OCI-LY3 (cell line): ENCODE measurements around the gene FABP1.

ENCODE experiments used
- H2AFZ ChIP-seq: fragments of 200-600, 300-600 bp; shearing (Covaris generic); 2 replicates; pipeline ENCODE4 v1.6.0; 2014; ENCODE audit warnings: antibody characterized with exemption, low read depth, low read length
- H3K27ac ChIP-seq: fragments of 200-600, 300-600 bp; sonication (generic); 2 replicates; pipeline ENCODE4 v1.5.1; 2014; ENCODE audit warnings: mild to moderate bottlenecking, low read length, moderate library complexity, mixed read lengths
- H3K27me3 ChIP-seq: fragments of 200-600, 300-600 bp; sonication (generic); 2 replicates; pipeline ENCODE4 v1.6.1; 2014; ENCODE audit warnings: low read depth, low read length, mixed read lengths
- H3K36me3 ChIP-seq: fragments of 200-600, 300-600 bp; sonication (generic); replicated peaks from 2 replicates; pipeline ENCODE3; 2014; ENCODE audit warnings: low read depth, low read length, mixed read lengths
- H3K4me1 ChIP-seq: fragments of 300-600, 200-600 bp; sonication (generic); 2 replicates; pipeline ENCODE4 v1.6.1; 2014; ENCODE audit warnings: low read length, mixed read lengths
- H3K4me2 ChIP-seq: fragments of 200-600, 300-600 bp; sonication (generic); 2 replicates; pipeline ENCODE4 v1.6.1; 2014; ENCODE audit warnings: low read length, mixed read lengths
- H3K4me3 ChIP-seq: fragments of 300-600, 200-600 bp; sonication (generic); 2 replicates; pipeline ENCODE4 v1.5.1; 2014; ENCODE audit warnings: antibody characterized with exemption, mild to moderate bottlenecking, low read length, moderate library complexity
- H3K79me2 ChIP-seq: fragments of 300-600, 200-600 bp; shearing (Covaris generic); 2 replicates; pipeline ENCODE4 v1.6.1; 2014; ENCODE audit warnings: mild to moderate bottlenecking, low read length, mixed read lengths
- H3K9ac ChIP-seq: fragments of 300-600, 200-600 bp; shearing (Covaris generic); 2 replicates; pipeline ENCODE4 v1.6.0; 2014; ENCODE audit warnings: mild to moderate bottlenecking, low read length, moderate library complexity
- H3K9me3 ChIP-seq: fragments of 200-600, 300-600 bp; shearing (Covaris generic); 2 replicates; pipeline ENCODE4 v1.6.1; 2014; ENCODE audit warnings: low read length, mixed read lengths; ENCODE audit not compliant: insufficient read depth
- H4K20me1 ChIP-seq: fragments of 200-600, 300-600 bp; sonication (generic); 2 replicates; pipeline ENCODE4 v1.6.1; 2016; ENCODE audit warnings: low read length, mixed read lengths; ENCODE audit not compliant: insufficient read depth
- CTCF ChIP-seq: fragments of 200-600, 300-600 bp; sonication (generic); IDR thresholded peaks from 2 replicates; pipeline ENCODE4 v1.5.1; 2014; ENCODE audit warnings: antibody characterized with exemption, low read length, low read depth
- EZH2phosphoT487 ChIP-seq: fragments of 200-600 bp; shearing (Covaris generic); IDR thresholded peaks from 2 replicates; pipeline ENCODE4 v1.6.1; 2018; ENCODE audit warnings: antibody characterized with exemption, mixed run types, low read depth

The FABP1 gene

DNA sequence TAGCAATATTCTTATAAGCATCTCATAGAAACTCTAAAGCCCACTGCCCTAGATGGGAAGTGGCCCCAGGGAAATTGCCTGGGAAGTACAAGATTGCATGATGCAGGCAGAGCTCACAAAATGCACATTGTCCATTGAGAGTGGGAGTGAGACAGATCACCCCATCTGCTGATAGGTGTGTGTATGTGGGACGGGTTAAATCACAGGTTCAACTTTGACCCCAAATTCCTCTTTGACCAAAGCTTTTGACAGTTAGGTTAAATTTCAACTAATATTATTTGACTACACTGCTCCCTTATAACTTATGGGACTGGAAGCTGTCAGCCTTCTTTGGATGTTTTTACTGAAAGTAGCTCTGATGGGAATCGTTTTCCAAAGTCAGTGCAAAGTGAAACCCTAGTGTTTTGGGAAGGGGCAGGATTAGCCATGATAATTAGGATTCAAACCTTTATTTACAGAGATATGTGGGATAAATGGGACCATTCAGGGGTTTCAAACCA lies 11.4 kb upstream of the FABP1 start:
- Histone ChIP-seq H3K27me3 (peaks cover 40% of the 10 kb centered on the region; the same call in 1 of the 2 replicates), H3K4me2 (no peak overlapping the region), H3K9me3 (no peaks in the 10 kb centered on the region), H3K27ac (no peak overlapping the region), H3K4me3 (no peak overlapping the region), H3K4me1 (no peaks in the 10 kb centered on the region), H2AFZ (no peak overlapping the region), H3K79me2 (no peaks in the 10 kb centered on the region), H4K20me1 (no peaks in the 10 kb centered on the region), H3K9ac (no peak overlapping the region), H3K36me3 (no peaks in the 10 kb centered on the region)
- TF ChIP-seq CTCF: no peak
- TF ChIP-seq EZH2phosphoT487: no peak

- Histone ChIP-seq H3K36me3 (no peaks in the 10 kb centered on the region), H3K27me3 (peaks cover 33% of the 10 kb centered on the region; the same call in 1 of the 2 replicates), H3K79me2 (no peaks in the 10 kb centered on the region), H2AFZ (no peak overlapping the region), H3K4me2 (no peak overlapping the region), H3K9ac (no peak overlapping the region), H3K9me3 (no peaks in the 10 kb centered on the region), H4K20me1 (no peaks in the 10 kb centered on the region), H3K4me1 (no peaks in the 10 kb centered on the region), H3K27ac (no peak overlapping the region), H3K4me3 (no peak overlapping the region)
- TF ChIP-seq EZH2phosphoT487: no peak
- TF ChIP-seq CTCF: no peak
These were observed 10.0 kb upstream of the FABP1 start for GRCh38 chr2:88137833-88138232.

- Histone ChIP-seq H3K4me3 (no peak overlapping the region), H3K9ac (no peak overlapping the region), H3K79me2 (no peaks in the 10 kb centered on the region), H2AFZ (no peak overlapping the region), H3K4me1 (no peaks in the 10 kb centered on the region), H3K27me3 (peaks cover 33% of the 10 kb centered on the region; the same call in 1 of the 2 replicates), H4K20me1 (no peaks in the 10 kb centered on the region), H3K27ac (no peak overlapping the region), H3K4me2 (no peak overlapping the region), H3K36me3 (no peaks in the 10 kb centered on the region), H3K9me3 (no peaks in the 10 kb centered on the region)
- TF ChIP-seq CTCF (no peak), EZH2phosphoT487 (no peak)
These were observed 9.0 kb upstream of the FABP1 start for GRCh38 chr2:88136817-88137216.

- no peak overlapping the region for H3K4me3 ChIP-seq
- H3K27ac ChIP-seq: no peak overlapping the region
- H3K36me3 ChIP-seq: no peaks in the 10 kb centered on the region
- H2AFZ ChIP-seq: no peak overlapping the region
- TF ChIP-seq EZH2phosphoT487 (no peak), CTCF (no peak)
- H3K9ac ChIP-seq: no peak overlapping the region
- no peaks in the 10 kb centered on the region for H4K20me1 ChIP-seq
- no peaks in the 10 kb centered on the region for H3K9me3 ChIP-seq
- peaks cover 22% of the 10 kb centered on the region; the same call in 1 of the 2 replicates for H3K27me3 ChIP-seq
- no peaks in the 10 kb centered on the region for H3K79me2 ChIP-seq
- H3K4me2 ChIP-seq: no peak overlapping the region
- H3K4me1 ChIP-seq: no peaks in the 10 kb centered on the region
These were observed 6.0 kb upstream of the FABP1 start for GRCh38 chr2:88133875-88134274.
